CD14-positive monocyte (primary cell): ENCODE results near the gene AKAP9. TPM values are rescaled to one million over a fixed set of nuclear protein-coding genes. Genes with fewer than 3 reads are reported as not detected.
"Not testable (repeated sequence)": the region's sequence is repeated elsewhere in the genome, so short reads cannot be mapped to it uniquely, and the experiment has no call there.

Experiments
- DNase-seq, 3 donors: peaks; one replicate each; pipeline ENCODE4 v3.0.0-alpha.2; 2011 to 2022
- H2AFZ ChIP-seq: 2 replicates; pipeline ENCODE4 v1.6.0; 2012; ENCODE audit warnings: mild to moderate bottlenecking, low read depth, low read length, inconsistent platforms; ENCODE audit not compliant: insufficient read depth, poor library complexity, severe bottlenecking
- H3K27ac ChIP-seq, 2 donors: 1 replicate in 1 of 2; 2 replicates in 1 of 2; pipeline ENCODE4 v1.5.1; 2012 to 2013; ENCODE audit warnings: low read length in 2 of 2, control low read depth in 1 of 2, inconsistent platforms in 1 of 2, low read depth in 1 of 2, mild to moderate bottlenecking in 1 of 2
- H3K27me3 ChIP-seq, 2 donors: one replicate each; pipeline versions ENCODE4 v1.6.0 to v1.6.1; 2011 to 2013; ENCODE audit warnings: low read length in 2 of 2; ENCODE audit not compliant: control insufficient read depth in 2 of 2, insufficient read depth in 2 of 2
- H3K36me3 ChIP-seq, 2 donors: replicated peaks in 1 of 2; 1 replicate in 1 of 2; 2 replicates in 1 of 2; pipeline versions ENCODE4 v1.5.1 to v1.6.1; 2012 to 2013; ENCODE audit warnings: low read length in 2 of 2, control low read depth in 1 of 2, inconsistent platforms in 1 of 2, mild to moderate bottlenecking in 1 of 2; ENCODE audit not compliant: insufficient read depth in 2 of 2, control insufficient read depth in 1 of 2
- H3K4me1 ChIP-seq, 2 donors: 1 replicate in 1 of 2; 2 replicates in 1 of 2; pipeline versions ENCODE4 v1.5.1 to v1.6.1; 2012 to 2013; ENCODE audit warnings: low read length in 2 of 2, control low read depth in 1 of 2, inconsistent platforms in 1 of 2, mild to moderate bottlenecking in 1 of 2, moderate library complexity in 1 of 2; ENCODE audit not compliant: insufficient read depth in 2 of 2, control insufficient read depth in 1 of 2
- H3K4me2 ChIP-seq: replicated peaks from 2 replicates; pipeline ENCODE3; 2012; ENCODE audit warnings: low read length, moderate library complexity, mild to moderate bottlenecking; ENCODE audit not compliant: poor library complexity, severe bottlenecking; ENCODE audit errors: extremely low read depth
- H3K4me3 ChIP-seq, 3 experiments: fragments of 200-600 bp in 1 of 3; sonication (generic) in 1 of 3; replicated peaks in 1 of 3; 1 replicate in 2 of 3; 2 replicates in 1 of 3; pipeline ENCODE4 v1.5.1; 2011 to 2013; ENCODE audit warnings: low read length in 3 of 3, mild to moderate bottlenecking in 3 of 3, control low read depth in 2 of 3, low read depth in 2 of 3, inconsistent platforms in 1 of 3, moderate library complexity in 1 of 3
- H3K79me2 ChIP-seq: 2 replicates; pipeline ENCODE4 v1.6.0; 2012; ENCODE audit warnings: mild to moderate bottlenecking, control low read depth, inconsistent platforms, low read length, moderate library complexity; ENCODE audit not compliant: insufficient read depth
- H3K9ac ChIP-seq: 2 replicates; pipeline ENCODE4 v1.6.0; 2017; ENCODE audit warnings: low read length, mild to moderate bottlenecking; ENCODE audit not compliant: insufficient read depth, poor library complexity, severe bottlenecking
- H3K9me3 ChIP-seq, 2 donors: replicated peaks in 1 of 2; 1 replicate in 1 of 2; 2 replicates in 1 of 2; pipeline versions ENCODE4 v1.5.1 to v1.6.1; 2012 to 2013; ENCODE audit warnings: low read length in 2 of 2, control low read depth in 1 of 2; ENCODE audit not compliant: control insufficient read depth in 1 of 2, insufficient read depth in 1 of 2
- H4K20me1 ChIP-seq: 2 replicates; pipeline ENCODE4 v1.6.0; 2012; ENCODE audit warnings: mild to moderate bottlenecking, low read length, control low read depth, moderate library complexity; ENCODE audit not compliant: insufficient read depth
- H3K27ac Mint-ChIP-seq, 7 donors: one replicate each; pipeline ENCODE4 v1.8.0; 2020; ENCODE audit warnings: mild to moderate bottlenecking in 7 of 7, mixed read lengths in 7 of 7, moderate library complexity in 6 of 7, inconsistent platforms in 2 of 7
- H3K27me3 Mint-ChIP-seq, 3 donors: one replicate each; pipeline ENCODE4 v1.8.0; 2021 to 2022; ENCODE audit warnings: low read depth in 3 of 3, mild to moderate bottlenecking in 3 of 3, mixed read lengths in 3 of 3, moderate library complexity in 3 of 3, inconsistent platforms in 1 of 3
- H3K36me3 Mint-ChIP-seq, 2 donors: one replicate each; pipeline ENCODE4 v1.8.0; 2020; ENCODE audit warnings: mixed read lengths in 2 of 2, inconsistent platforms in 1 of 2, mild to moderate bottlenecking in 1 of 2
- H3K4me1 Mint-ChIP-seq: one replicate; pipeline ENCODE4 v1.8.0; 2020; ENCODE audit warnings: mild to moderate bottlenecking, mixed read lengths
- H3K4me3 Mint-ChIP-seq, 2 donors: one replicate each; pipeline ENCODE4 v1.8.0; 2020; ENCODE audit warnings: mild to moderate bottlenecking in 2 of 2, mixed read lengths in 2 of 2, moderate library complexity in 1 of 2
- H3K9me3 Mint-ChIP-seq, 7 donors: one replicate each; pipeline ENCODE4 v1.8.0; 2020 to 2022; ENCODE audit warnings: mixed read lengths in 7 of 7, mild to moderate bottlenecking in 6 of 7, moderate library complexity in 6 of 7, inconsistent platforms in 2 of 7
- WGBS: methylation state at CpG from one replicate; pipeline ENCODE4 v1.1.5; 2013; ENCODE audit warnings: missing lambda C conversion rate; ENCODE audit not compliant: insufficient coverage; 5-methylcytosine and 5-hydroxymethylcytosine counted together
- intact Hi-C, 2 donors: fragments of 100-400 bp; cut with micrococcal nuclease; formaldehyde crosslinking; loops; one replicate each; pipeline versions ENCODE4 v1.15.0 to v1.15.1; 2023
- polyA plus RNA-seq, 3 donors: library from polyadenylated mRNA; depleted of rRNA in 1 of 3; unstranded in 2 of 3; stranded (reverse) in 1 of 3; fragments of 300-500 nt in 2 of 3; fragments of >200 nt in 1 of 3; fragmentation: Illumina TruSeq in 2 of 3; gene quantifications; 1 replicate in 2 of 3; 2 replicates in 1 of 3; pipeline ENCODE4 v1.2.3, GENCODE V29; 2012 to 2021
- TF ChIP-seq, protein P1 (sequence below): fragments of 200-600 bp; IDR thresholded peaks from one replicate; pipeline ENCODE4 v1.8.0; 2022; ENCODE audit warnings: antibody characterized with exemption, mild to moderate bottlenecking

AKAP9 gene
- polyA plus RNA-seq, 3 donors: 1.5 to 23.3 (median 7.3) TPM

DNA sequence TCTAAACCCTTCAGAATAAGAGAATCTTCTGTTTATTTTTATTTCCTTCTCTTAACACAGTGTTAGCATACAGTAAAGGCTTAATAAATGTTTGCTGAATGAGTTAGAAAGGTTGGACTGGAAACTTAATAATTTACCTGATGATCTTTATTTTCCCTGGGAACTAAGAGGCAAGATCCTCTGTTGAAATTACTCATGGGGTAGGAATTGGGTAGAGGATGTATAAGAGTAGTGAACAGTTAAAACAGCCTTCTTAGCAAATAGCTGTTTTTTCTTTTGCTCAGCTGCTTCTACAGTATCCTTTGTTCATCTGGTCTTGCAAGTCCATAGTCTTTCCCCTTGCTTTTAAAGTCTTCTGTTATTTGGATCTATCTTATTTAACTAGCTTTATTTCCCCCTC is 80.0 kb downstream of the AKAP9 start:
- Histone ChIP-seq H3K9me3 (peaks cover 0 to under 1% of the 10 kb centered on the region in 2 donors), H3K4me1 (no peaks in the 10 kb centered on the region), H3K4me3 (no peak overlapping the region), H3K27me3 (no peaks in the 10 kb centered on the region), H3K27ac (no peak overlapping the region), H3K4me2 (no peak overlapping the region), H3K9ac (no peak overlapping the region), H3K79me2 (no peaks in the 10 kb centered on the region), H3K36me3 (peaks cover 76 to 91% of the 10 kb centered on the region in 2 donors), H2AFZ (no peak overlapping the region), H4K20me1 (no peaks in the 10 kb centered on the region)
- H3K27ac Mint-ChIP-seq: no peak overlapping the region
- no peaks in the 10 kb centered on the region for H3K4me1 Mint-ChIP-seq
- no peak overlapping the region for H3K4me3 Mint-ChIP-seq
- DNase-seq: no peak
- intact Hi-C loops: no loop called here
- peaks cover 0 to 2% (median 0%) of the 10 kb centered on the region in 7 donors for H3K9me3 Mint-ChIP-seq
- TF ChIP-seq, protein P1, sequence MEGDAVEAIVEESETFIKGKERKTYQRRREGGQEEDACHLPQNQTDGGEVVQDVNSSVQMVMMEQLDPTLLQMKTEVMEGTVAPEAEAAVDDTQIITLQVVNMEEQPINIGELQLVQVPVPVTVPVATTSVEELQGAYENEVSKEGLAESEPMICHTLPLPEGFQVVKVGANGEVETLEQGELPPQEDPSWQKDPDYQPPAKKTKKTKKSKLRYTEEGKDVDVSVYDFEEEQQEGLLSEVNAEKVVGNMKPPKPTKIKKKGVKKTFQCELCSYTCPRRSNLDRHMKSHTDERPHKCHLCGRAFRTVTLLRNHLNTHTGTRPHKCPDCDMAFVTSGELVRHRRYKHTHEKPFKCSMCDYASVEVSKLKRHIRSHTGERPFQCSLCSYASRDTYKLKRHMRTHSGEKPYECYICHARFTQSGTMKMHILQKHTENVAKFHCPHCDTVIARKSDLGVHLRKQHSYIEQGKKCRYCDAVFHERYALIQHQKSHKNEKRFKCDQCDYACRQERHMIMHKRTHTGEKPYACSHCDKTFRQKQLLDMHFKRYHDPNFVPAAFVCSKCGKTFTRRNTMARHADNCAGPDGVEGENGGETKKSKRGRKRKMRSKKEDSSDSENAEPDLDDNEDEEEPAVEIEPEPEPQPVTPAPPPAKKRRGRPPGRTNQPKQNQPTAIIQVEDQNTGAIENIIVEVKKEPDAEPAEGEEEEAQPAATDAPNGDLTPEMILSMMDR: no peak
- H3K27me3 Mint-ChIP-seq: no peaks in the 10 kb centered on the region
- H3K36me3 Mint-ChIP-seq: peaks cover 64 to 67% of the 10 kb centered on the region in 2 donors

GRCh38 chr7:92025260-92025659 is 84.6 kb downstream of the AKAP9 start:
- no peak overlapping the region for H3K27ac Mint-ChIP-seq
- no peak overlapping the region for H3K27ac ChIP-seq
- no peak overlapping the region for H3K4me3 Mint-ChIP-seq
- no peaks in the 10 kb centered on the region for H3K4me1 Mint-ChIP-seq
- intact Hi-C loops: no loop called here
- no peaks in the 10 kb centered on the region for H3K27me3 Mint-ChIP-seq
- no peak overlapping the region for H2AFZ ChIP-seq
- no peak for DNase-seq
- peaks cover 7 to 18% (median 13%) of the 10 kb centered on the region in 7 donors for H3K9me3 Mint-ChIP-seq
- H3K4me3 ChIP-seq: no peak overlapping the region
- no peaks in the 10 kb centered on the region for H3K79me2 ChIP-seq
- peaks cover 56 to 75% of the 10 kb centered on the region in 2 donors for H3K36me3 Mint-ChIP-seq
- no CpG with 5 or more reads among the region's 3 CpGs for WGBS
- H3K4me1 ChIP-seq: no peaks in the 10 kb centered on the region
- no peak overlapping the region for H3K9ac ChIP-seq
- peaks cover 76 to 85% of the 10 kb centered on the region in 2 donors for H3K36me3 ChIP-seq
- H3K27me3 ChIP-seq: no peaks in the 10 kb centered on the region
- no peak overlapping the region for H3K4me2 ChIP-seq
- TF ChIP-seq, protein P1: no peak
- peaks cover 11 to 15% of the 10 kb centered on the region in 2 donors for H3K9me3 ChIP-seq
- H4K20me1 ChIP-seq: no peaks in the 10 kb centered on the region

GRCh38 chr7:92026635-92027034 is 86.0 kb downstream of the AKAP9 start:
- H3K4me2 ChIP-seq, H3K27ac ChIP-seq, H3K4me1 Mint-ChIP-seq, H4K20me1 ChIP-seq, DNase-seq, H3K27ac Mint-ChIP-seq, intact Hi-C loops, H3K27me3 ChIP-seq, H3K9ac ChIP-seq, H3K4me3 Mint-ChIP-seq, H3K4me3 ChIP-seq, H3K27me3 Mint-ChIP-seq, H2AFZ ChIP-seq, H3K4me1 ChIP-seq, H3K79me2 ChIP-seq: not testable (repeated sequence)
- H3K9me3 ChIP-seq: peaks cover 11 to 15% of the 10 kb centered on the region in 2 donors
- peaks cover 57 to 78% of the 10 kb centered on the region in 2 donors for H3K36me3 Mint-ChIP-seq
- H3K36me3 ChIP-seq: peaks cover 69 to 83% of the 10 kb centered on the region in 2 donors
- 97% methylated on average over 18 of the region's 24 CpGs for WGBS
- H3K9me3 Mint-ChIP-seq: peaks cover 7 to 18% (median 13%) of the 10 kb centered on the region in 7 donors
